ENCODE measurements around the gene TLE3. TPM values are rescaled to one million over a fixed set of nuclear protein-coding genes. Genes with fewer than 3 reads are reported as not detected.

Gene TLE3
- total RNA-seq, 4 donors from 2014 or later: 91.2 to 154 (median 137) TPM

DNA sequence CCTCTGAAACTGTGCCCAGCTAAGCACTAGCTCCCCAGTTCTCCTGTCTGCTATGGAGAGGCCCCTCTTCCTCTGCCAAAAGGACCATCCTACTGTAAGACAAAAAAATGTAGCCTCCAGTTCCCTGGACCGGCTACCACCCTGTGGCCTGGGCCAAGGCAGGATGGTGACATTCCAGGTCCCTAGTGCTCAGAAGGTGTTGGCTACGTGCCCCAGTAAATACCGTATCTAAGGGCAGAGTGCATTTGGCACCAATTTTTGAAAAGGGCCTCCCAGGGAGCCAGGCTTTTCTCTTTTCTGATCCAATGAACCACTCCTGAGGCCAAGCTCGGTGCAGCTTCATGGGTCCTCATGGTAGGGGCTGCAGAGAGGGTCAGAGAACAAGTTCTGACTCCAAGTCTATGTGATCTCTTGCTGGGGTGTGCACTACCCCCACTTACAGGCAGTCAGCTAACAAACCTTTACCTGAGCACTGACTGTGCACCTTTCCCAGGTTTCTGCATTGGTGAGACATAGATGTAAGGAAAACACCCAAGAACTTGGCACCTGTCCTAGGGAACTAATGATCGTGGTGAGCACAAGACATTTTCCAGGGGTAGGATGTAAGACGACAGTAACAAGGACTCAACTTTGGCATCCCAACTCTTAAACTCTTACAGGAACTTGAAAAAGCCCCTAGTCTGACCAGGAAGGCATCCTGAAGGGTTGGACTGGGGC is 32.6 kb downstream of the TLE3 start:
- no peak for DNase-seq (ENCODE audit: low spot score in 2 of 2)
- no peaks in the 10 kb centered on the region for H3K9me3 ChIP-seq
- H3K27me3 ChIP-seq: no peaks in the 10 kb centered on the region
- TF ChIP-seq POLR2A (IDR thresholded peaks at IDR 0.05) (no peak), POLR2AphosphoS5 (IDR thresholded peaks at IDR 0.05) (no peak), EP300 (IDR thresholded peaks at IDR 0.05) (no peak)
- TF ChIP-seq, protein P1, sequence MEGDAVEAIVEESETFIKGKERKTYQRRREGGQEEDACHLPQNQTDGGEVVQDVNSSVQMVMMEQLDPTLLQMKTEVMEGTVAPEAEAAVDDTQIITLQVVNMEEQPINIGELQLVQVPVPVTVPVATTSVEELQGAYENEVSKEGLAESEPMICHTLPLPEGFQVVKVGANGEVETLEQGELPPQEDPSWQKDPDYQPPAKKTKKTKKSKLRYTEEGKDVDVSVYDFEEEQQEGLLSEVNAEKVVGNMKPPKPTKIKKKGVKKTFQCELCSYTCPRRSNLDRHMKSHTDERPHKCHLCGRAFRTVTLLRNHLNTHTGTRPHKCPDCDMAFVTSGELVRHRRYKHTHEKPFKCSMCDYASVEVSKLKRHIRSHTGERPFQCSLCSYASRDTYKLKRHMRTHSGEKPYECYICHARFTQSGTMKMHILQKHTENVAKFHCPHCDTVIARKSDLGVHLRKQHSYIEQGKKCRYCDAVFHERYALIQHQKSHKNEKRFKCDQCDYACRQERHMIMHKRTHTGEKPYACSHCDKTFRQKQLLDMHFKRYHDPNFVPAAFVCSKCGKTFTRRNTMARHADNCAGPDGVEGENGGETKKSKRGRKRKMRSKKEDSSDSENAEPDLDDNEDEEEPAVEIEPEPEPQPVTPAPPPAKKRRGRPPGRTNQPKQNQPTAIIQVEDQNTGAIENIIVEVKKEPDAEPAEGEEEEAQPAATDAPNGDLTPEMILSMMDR (IDR thresholded peaks at IDR 0.05): no peak
- H3K4me1 ChIP-seq: peaks cover 6% of the 10 kb centered on the region
- no peak overlapping the region for H3K4me3 ChIP-seq
- no peak overlapping the region for H3K27ac ChIP-seq
- H3K36me3 ChIP-seq: peaks cover 82% of the 10 kb centered on the region
- WGBS: 79% methylated on average over 6 of the region's 6 CpGs

DNA sequence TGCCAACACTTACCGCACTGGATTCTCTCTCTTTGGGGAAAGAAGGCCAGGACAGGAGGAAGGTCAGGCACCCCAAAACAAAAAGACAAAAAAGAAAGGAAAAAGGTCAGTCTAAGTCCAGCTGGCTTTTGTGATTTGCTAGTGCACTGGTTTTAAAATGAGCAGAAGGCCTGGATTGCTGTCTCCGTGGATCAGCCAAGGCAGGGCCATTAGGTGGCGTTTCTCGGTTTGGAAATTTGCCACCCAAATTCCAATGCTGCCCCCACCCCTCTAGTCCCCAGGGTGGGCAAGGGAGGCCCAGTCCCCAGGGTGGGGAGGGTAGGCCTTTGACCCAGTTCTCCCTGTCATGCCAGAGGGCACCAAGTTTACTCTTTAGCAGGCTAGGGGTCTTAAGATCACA is 33.3 kb downstream of the TLE3 start:
- Histone ChIP-seq H3K4me1 (peaks cover 6% of the 10 kb centered on the region), H3K36me3 (peaks cover 82% of the 10 kb centered on the region), H3K27ac (no peak overlapping the region), H3K27me3 (no peaks in the 10 kb centered on the region), H3K4me3 (no peak overlapping the region), H3K9me3 (no peaks in the 10 kb centered on the region)
- no peak for DNase-seq (ENCODE audit: low spot score in 2 of 2)
- TF ChIP-seq, protein P1 (IDR thresholded peaks at IDR 0.05): no peak
- no peak for TF ChIP-seq POLR2AphosphoS5 (IDR thresholded peaks at IDR 0.05)
- TF ChIP-seq EP300 (IDR thresholded peaks at IDR 0.05): no peak
- TF ChIP-seq POLR2A (IDR thresholded peaks at IDR 0.05): no peak
- 80% methylated on average over 4 of the region's 4 CpGs for WGBS

GRCh38 chr15:70063980-70064379 is 33.7 kb downstream of the TLE3 start:
- no peak overlapping the region for H3K27ac ChIP-seq
- 93% methylated on average over 7 of the region's 7 CpGs for WGBS
- DNase-seq (ENCODE audit: low spot score in 2 of 2): no peak
- H3K27me3 ChIP-seq: no peaks in the 10 kb centered on the region
- no peaks in the 10 kb centered on the region for H3K9me3 ChIP-seq
- TF ChIP-seq POLR2A (IDR thresholded peaks at IDR 0.05) (no peak), EP300 (IDR thresholded peaks at IDR 0.05) (no peak), POLR2AphosphoS5 (IDR thresholded peaks at IDR 0.05) (no peak)
- TF ChIP-seq, protein P1 (IDR thresholded peaks at IDR 0.05): no peak
- no peak overlapping the region for H3K4me3 ChIP-seq
- H3K4me1 ChIP-seq: peaks cover 6% of the 10 kb centered on the region
- H3K36me3 ChIP-seq: peaks cover 82% of the 10 kb centered on the region

- Histone ChIP-seq H3K9me3 (no peaks in the 10 kb centered on the region), H3K36me3 (peaks cover 84% of the 10 kb centered on the region), H3K4me3 (no peak overlapping the region), H3K4me1 (peaks cover 6% of the 10 kb centered on the region), H3K27me3 (no peaks in the 10 kb centered on the region), H3K27ac (no peak overlapping the region)
- no peak for DNase-seq (ENCODE audit: low spot score in 2 of 2)
- 86% methylated on average over 17 of the region's 17 CpGs for WGBS
- TF ChIP-seq, protein P1 (IDR thresholded peaks at IDR 0.05): no peak
- TF ChIP-seq POLR2AphosphoS5 (IDR thresholded peaks at IDR 0.05): no peak
- no peak for TF ChIP-seq POLR2A (IDR thresholded peaks at IDR 0.05)
- TF ChIP-seq EP300 (IDR thresholded peaks at IDR 0.05): no peak
Measured at GRCh38 chr15:70063261-70063925, 34.3 kb downstream of the TLE3 start.

DNA sequence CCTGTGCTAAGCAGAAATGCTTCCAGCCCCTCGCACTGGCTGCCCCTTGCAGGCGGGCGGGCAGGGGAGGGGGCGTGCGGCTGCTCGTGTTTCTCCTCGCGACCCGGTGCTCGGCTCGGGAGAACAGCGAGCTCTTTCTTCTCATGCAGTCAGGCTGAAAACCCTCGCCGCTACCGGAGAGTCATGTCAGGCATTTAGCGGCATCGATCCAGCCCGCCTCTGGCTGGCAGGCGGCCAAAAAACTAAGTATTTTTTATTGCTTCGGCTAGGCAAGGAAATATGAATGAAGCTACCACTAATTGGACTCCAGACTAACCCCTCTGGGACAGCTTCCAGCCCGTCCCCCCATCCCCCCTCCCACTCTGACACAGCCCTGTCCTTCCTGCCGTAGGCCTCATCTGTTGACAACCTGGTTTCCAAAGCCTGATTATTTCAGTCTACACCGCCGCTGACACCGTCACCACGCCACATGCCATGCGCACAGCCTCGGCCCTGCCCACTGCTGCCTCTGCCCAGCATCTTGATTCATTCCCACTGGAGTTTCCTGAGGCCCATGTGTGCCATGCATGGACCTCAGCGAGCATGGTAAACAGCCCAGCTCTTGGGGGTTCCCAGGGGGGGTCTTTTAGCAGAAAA is 35.3 kb downstream of the TLE3 start:
- H3K36me3 ChIP-seq: peaks cover 94% of the 10 kb centered on the region
- TF ChIP-seq POLR2A (IDR thresholded peaks at IDR 0.05): no peak
- TF ChIP-seq, protein P1 (IDR thresholded peaks at IDR 0.05): no peak
- no peak for TF ChIP-seq POLR2AphosphoS5 (IDR thresholded peaks at IDR 0.05)
- no peak for TF ChIP-seq EP300 (IDR thresholded peaks at IDR 0.05)
- H3K4me3 ChIP-seq: peak overlapping the region; percentile 25
- WGBS: 50% methylated on average over 23 of the region's 29 CpGs
- H3K27me3 ChIP-seq: no peaks in the 10 kb centered on the region
- H3K9me3 ChIP-seq: no peaks in the 10 kb centered on the region
- peaks cover 6% of the 10 kb centered on the region for H3K4me1 ChIP-seq
- H3K27ac ChIP-seq: no peak overlapping the region
- DNase-seq (ENCODE audit: low spot score in 2 of 2): peak in 1 of 2 donors; percentile 83
